Liver (tissue), 9 donors: ENCODE data around the gene CCRL2. TPM values are rescaled to one million over a fixed set of nuclear protein-coding genes. Genes with fewer than 3 reads are reported as not detected.

ENCODE experiments used
- DNase-seq: peaks from one replicate; pipeline ENCODE4 v3.0.0-alpha.2; 2017; ENCODE audit warnings: low spot score
- H3K27ac ChIP-seq, 2 donors: one replicate each; pipeline ENCODE4 v1.7.0; 2013; ENCODE audit warnings: inconsistent platforms in 2 of 2, low read length in 2 of 2, control low read depth in 1 of 2, low read depth in 1 of 2, mild to moderate bottlenecking in 1 of 2
- H3K27me3 ChIP-seq, 4 donors: one replicate each; pipeline versions ENCODE4 v1.6.1 to v1.7.0; 2013; ENCODE audit warnings: low read length in 3 of 4, inconsistent platforms in 1 of 4, mild to moderate bottlenecking in 1 of 4, moderate library complexity in 1 of 4; ENCODE audit not compliant: control insufficient read depth in 4 of 4, insufficient read depth in 4 of 4
- H3K36me3 ChIP-seq, 4 donors: one replicate each; pipeline versions ENCODE4 v1.6.1 to v1.7.0; 2013; ENCODE audit warnings: low read length in 3 of 4, mild to moderate bottlenecking in 3 of 4, low read depth in 1 of 4, moderate library complexity in 1 of 4; ENCODE audit not compliant: control insufficient read depth in 4 of 4, insufficient read depth in 3 of 4
- H3K4me1 ChIP-seq, 4 donors: one replicate each; pipeline versions ENCODE4 v1.6.1 to v1.7.0; 2013; ENCODE audit warnings: low read length in 3 of 4, mild to moderate bottlenecking in 3 of 4, moderate library complexity in 1 of 4; ENCODE audit not compliant: control insufficient read depth in 4 of 4, insufficient read depth in 4 of 4
- H3K4me3 ChIP-seq, 3 donors: one replicate each; pipeline versions ENCODE4 v1.6.1 to v1.7.0; 2013; ENCODE audit warnings: low read length in 3 of 3, control low read depth in 1 of 3, low read depth in 1 of 3, mild to moderate bottlenecking in 1 of 3
- H3K9ac ChIP-seq, 2 donors: one replicate each; pipeline ENCODE4 v1.7.0; 2013; ENCODE audit warnings: low read length in 2 of 2, mild to moderate bottlenecking in 2 of 2, moderate library complexity in 2 of 2, control low read depth in 1 of 2, low read depth in 1 of 2
- H3K9me3 ChIP-seq, 4 donors: one replicate each; pipeline versions ENCODE4 v1.6.1 to v1.7.0; 2013; ENCODE audit warnings: low read length in 3 of 4; ENCODE audit not compliant: control insufficient read depth in 4 of 4
- ATF3 ChIP-seq: IDR thresholded peaks from 2 replicates; pipeline ENCODE4 v1.6.1; 2016; ENCODE audit warnings: antibody characterized with exemption
- CTCF ChIP-seq: fragments of 150-350 bp; IDR thresholded peaks from 2 replicates; pipeline ENCODE4 v1.5.1; 2017; ENCODE audit warnings: improper control_type of control experiment, low read depth, low read length; ENCODE audit not compliant: missing input control
- EGR1 ChIP-seq, 2 donors: IDR thresholded peaks; 2 replicates each; pipeline ENCODE4 v1.6.1; 2016 to 2018; ENCODE audit warnings: antibody characterized with exemption in 2 of 2, low read depth in 2 of 2
- HNF4G ChIP-seq: IDR thresholded peaks from 2 replicates; pipeline ENCODE4 v1.6.1; 2016; ENCODE audit warnings: antibody characterized with exemption
- NR2F2 ChIP-seq: IDR thresholded peaks from 2 replicates; pipeline ENCODE4 v1.6.1; 2016; ENCODE audit warnings: antibody characterized with exemption
- REST ChIP-seq: IDR thresholded peaks from 2 replicates; pipeline ENCODE4 v1.6.1; 2016; ENCODE audit warnings: antibody characterized with exemption, mild to moderate bottlenecking
- RXRA ChIP-seq, 2 donors: IDR thresholded peaks; 2 replicates each; pipeline ENCODE4 v1.6.1; 2017 to 2018; ENCODE audit warnings: antibody characterized with exemption in 2 of 2, mild to moderate bottlenecking in 1 of 2
- SP1 ChIP-seq: IDR thresholded peaks from 2 replicates; pipeline ENCODE4 v1.6.1; 2018; ENCODE audit warnings: antibody characterized with exemption, mild to moderate bottlenecking
- TAF1 ChIP-seq: conservative IDR thresholded peaks from 2 replicates; pipeline ENCODE4 v1.6.1; 2016; ENCODE audit warnings: antibody characterized with exemption, mild to moderate bottlenecking
- YY1 ChIP-seq: IDR thresholded peaks from 2 replicates; pipeline ENCODE4 v1.6.1; 2016; ENCODE audit warnings: antibody characterized with exemption, mild to moderate bottlenecking
- ZBTB33 ChIP-seq: IDR thresholded peaks from 2 replicates; pipeline ENCODE4 v1.6.1; 2016; ENCODE audit warnings: antibody characterized with exemption
- WGBS: extraction: QIAGEN DNeasy Blood & Tissue Kit; methylation state at CpG from one replicate; pipeline ENCODE4 v1.1.7; 2013; 5-methylcytosine and 5-hydroxymethylcytosine counted together
- polyA plus RNA-seq, 2 donors: library from polyadenylated mRNA; stranded (reverse) in 1 of 2; unstranded in 1 of 2; fragments of 200-250 nt in 1 of 2; fragments of >200 nt in 1 of 2; fragmentation: Nextera tagmentation in 1 of 2; extraction: Ambion mirVana in 1 of 2; gene quantifications; one replicate each; pipeline versions ENCODE4 v1.2.1 to v1.2.3, GENCODE V29; 2013 to 2015
- total RNA-seq, 2 donors: library from RNA; depleted of rRNA; stranded (reverse); fragments of >200 nt; gene quantifications; one replicate each; pipeline ENCODE4 v1.2.3, GENCODE V29; 2014
- donor health status: healthy.
- donor health status: healthy.
- donor health status: healthy.
- donor health status: healthy.
- donor health status: healthy.

CCRL2 gene
- total and polyA plus RNA-seq, 4 donors, result 0.51 to 9.0 (median 0.81) TPM

GRCh38 chr3:46412786-46413298, 5.8 kb downstream of the CCRL2 start:
- Histone ChIP-seq H3K4me1 (no peaks in the 10 kb centered on the region), H3K27ac (no peak overlapping the region), H3K36me3 (no peaks in the 10 kb centered on the region), H3K27me3 (no peaks in the 10 kb centered on the region), H3K9ac (no peak overlapping the region), H3K9me3 (no peaks in the 10 kb centered on the region), H3K4me3 (no peak overlapping the region)
- no peak for TF ChIP-seq TAF1
- WGBS, result 62% methylated on average over 3 of the region's 3 CpGs
- no peak for DNase-seq

GRCh38 chr3:46413951-46414350, 6.9 kb downstream of the CCRL2 start:
- TF ChIP-seq EGR1 (IDR thresholded peaks at IDR 0.05; ENCODE audit: low read depth in 2 of 2) (no peak), NR2F2 (no peak), ATF3 (no peak), SP1 (no peak), RXRA (IDR thresholded peaks at IDR 0.05) (no peak), REST (no peak), ZBTB33 (no peak), YY1 (no peak), HNF4G (no peak)
- Histone ChIP-seq H3K9me3 (no peaks in the 10 kb centered on the region), H3K4me1 (no peaks in the 10 kb centered on the region), H3K27me3 (no peaks in the 10 kb centered on the region), H3K9ac (no peak overlapping the region), H3K4me3 (no peak overlapping the region), H3K36me3 (no peaks in the 10 kb centered on the region), H3K27ac (no peak overlapping the region)
- 77% methylated on average over 5 of the region's 5 CpGs for WGBS
- DNase-seq, result no peak

- Histone ChIP-seq H3K9me3 (no peaks in the 10 kb centered on the region), H3K4me3 (no peak overlapping the region), H3K9ac (no peak overlapping the region), H3K27ac (no peak overlapping the region), H3K27me3 (no peaks in the 10 kb centered on the region), H3K36me3 (no peaks in the 10 kb centered on the region), H3K4me1 (no peaks in the 10 kb centered on the region)
- WGBS, result 82% methylated on average over 4 of the region's 4 CpGs
- TF ChIP-seq YY1, result no peak
- TF ChIP-seq TAF1, result no peak
- no peak for TF ChIP-seq CTCF
- no peak for DNase-seq
These were observed 7.7 kb downstream of the CCRL2 start for GRCh38 chr3:46414739-46415138.
